ENCODE measurements around the gene WBP2NL. TPM values are rescaled to one million over a fixed set of nuclear protein-coding genes. Genes with fewer than 3 reads are reported as not detected.

Gene WBP2NL
- total RNA-seq, 1 donor from 2014 or later, result 0.26 TPM

DNA sequence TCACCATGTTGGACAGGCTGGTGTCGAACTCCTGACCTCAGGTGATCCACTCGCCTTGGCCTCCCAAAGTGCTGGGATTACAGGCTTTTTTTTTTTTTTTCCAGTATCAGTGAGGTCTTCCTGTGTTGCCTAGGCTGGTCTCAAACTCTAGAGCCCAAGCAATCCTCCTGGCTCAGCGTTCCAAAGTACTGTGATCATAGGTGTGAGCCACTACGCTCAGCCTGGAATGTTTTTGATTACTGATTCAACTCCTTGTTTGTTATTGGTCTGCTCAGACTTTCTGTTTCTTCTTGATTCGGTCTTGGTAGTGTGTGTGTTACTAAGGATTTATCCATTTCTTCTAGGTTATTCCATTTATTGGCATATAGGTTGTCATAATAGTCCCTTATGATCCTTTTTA is 40.7 kb downstream of the WBP2NL start:
- Histone ChIP-seq H3K27me3 (ENCODE audit: control insufficient read depth, insufficient read depth, low read length) (no peaks in the 10 kb centered on the region), H3K36me3 (ENCODE audit: control insufficient read depth, insufficient read depth, low read length) (no peaks in the 10 kb centered on the region), H3K4me3 (ENCODE audit: low read depth, low read length) (no peak overlapping the region)
- DNase-seq (ENCODE audit: low read depth), result no peak
- FAIRE-seq, result no peak
- TF ChIP-seq CTCF (IDR thresholded peaks at IDR 0.05; ENCODE audit: insufficient read depth, low read length, severe bottlenecking), result no peak

DNA sequence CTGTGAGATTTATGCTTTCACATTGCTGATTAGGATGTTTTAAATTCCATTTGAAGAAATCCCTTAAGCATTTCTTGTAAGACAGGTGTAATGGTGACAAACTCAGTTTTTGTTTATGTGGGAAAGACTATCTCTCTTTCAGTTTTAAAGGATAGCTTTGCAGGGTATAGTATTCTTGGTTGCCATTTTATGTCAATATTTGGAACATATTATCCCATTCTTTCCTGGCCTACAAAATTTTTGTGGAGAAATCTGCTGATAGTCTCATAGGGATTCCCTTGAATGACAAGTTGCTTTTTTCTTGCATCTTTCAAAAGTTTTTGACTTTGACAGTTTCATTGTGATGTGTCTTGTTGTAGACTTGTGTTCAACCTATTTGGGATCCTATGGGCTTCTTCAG is 43.2 kb downstream of the WBP2NL start:
- H3K4me3 ChIP-seq (ENCODE audit: low read depth, low read length), result no peak overlapping the region
- FAIRE-seq (no peak), DNase-seq (ENCODE audit: low read depth) (no peak)
- H3K27me3 ChIP-seq (ENCODE audit: control insufficient read depth, insufficient read depth, low read length), result no peaks in the 10 kb centered on the region
- no peak for TF ChIP-seq CTCF (IDR thresholded peaks at IDR 0.05; ENCODE audit: insufficient read depth, low read length, severe bottlenecking)
- no peaks in the 10 kb centered on the region for H3K36me3 ChIP-seq (ENCODE audit: control insufficient read depth, insufficient read depth, low read length)

DNA sequence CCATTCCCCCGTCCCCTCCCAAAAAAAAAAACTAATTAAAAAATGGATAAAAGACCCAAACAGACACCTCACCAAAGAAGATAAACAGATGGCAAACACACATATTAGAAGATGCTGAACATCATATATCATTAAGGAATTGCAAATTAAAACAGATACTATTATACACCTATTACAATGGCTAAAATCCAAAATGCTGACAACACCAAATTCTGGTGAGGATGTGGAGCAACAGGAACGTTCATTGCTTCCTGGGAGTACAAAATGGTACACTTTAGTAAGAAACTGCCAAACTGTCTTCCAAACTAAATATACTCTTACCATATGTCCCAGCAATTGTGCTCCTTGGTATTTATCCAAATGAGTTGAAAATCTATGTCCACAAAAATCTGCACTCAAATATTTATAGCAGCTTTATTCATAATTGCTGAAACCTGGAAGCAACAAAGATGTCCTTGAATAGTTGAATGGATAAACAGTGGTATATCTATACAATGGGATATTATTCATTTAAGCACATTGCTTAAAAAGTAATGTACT is 52.1 kb downstream of the WBP2NL start:
- DNase-seq (ENCODE audit: low read depth) (no peak), FAIRE-seq (no peak)
- no peaks in the 10 kb centered on the region for H3K27me3 ChIP-seq (ENCODE audit: control insufficient read depth, insufficient read depth, low read length)
- no peak for TF ChIP-seq CTCF (IDR thresholded peaks at IDR 0.05; ENCODE audit: insufficient read depth, low read length, severe bottlenecking)
- no peak overlapping the region for H3K4me3 ChIP-seq (ENCODE audit: low read depth, low read length)
- H3K36me3 ChIP-seq (ENCODE audit: control insufficient read depth, insufficient read depth, low read length), result no peaks in the 10 kb centered on the region

DNA sequence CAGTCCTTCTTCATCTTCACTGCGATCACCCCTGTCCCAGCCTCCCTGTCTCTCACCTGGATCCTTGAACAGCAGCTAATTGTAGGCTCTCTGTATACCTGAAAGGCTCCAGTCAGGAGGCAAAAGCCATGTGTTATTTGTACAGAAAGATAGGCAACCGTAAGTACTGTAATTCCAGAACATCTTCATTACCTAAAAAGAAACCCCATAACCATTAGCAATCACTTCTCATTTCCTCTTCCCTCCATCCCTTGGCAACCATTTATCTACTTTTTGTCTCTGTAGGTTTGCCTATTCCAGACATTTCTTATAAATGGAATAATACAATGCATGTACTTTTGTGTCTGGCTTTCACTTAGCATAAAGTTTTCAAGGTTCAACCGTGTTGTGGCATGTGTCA is 54.2 kb downstream of the WBP2NL start:
- TF ChIP-seq CTCF (IDR thresholded peaks at IDR 0.05; ENCODE audit: insufficient read depth, low read length, severe bottlenecking), result no peak
- H3K4me3 ChIP-seq (ENCODE audit: low read depth, low read length), result no peak overlapping the region
- H3K27me3 ChIP-seq (ENCODE audit: control insufficient read depth, insufficient read depth, low read length), result no peaks in the 10 kb centered on the region
- FAIRE-seq, result no peak
- H3K36me3 ChIP-seq (ENCODE audit: control insufficient read depth, insufficient read depth, low read length), result no peaks in the 10 kb centered on the region
- DNase-seq (ENCODE audit: low read depth), result no peak

DNA sequence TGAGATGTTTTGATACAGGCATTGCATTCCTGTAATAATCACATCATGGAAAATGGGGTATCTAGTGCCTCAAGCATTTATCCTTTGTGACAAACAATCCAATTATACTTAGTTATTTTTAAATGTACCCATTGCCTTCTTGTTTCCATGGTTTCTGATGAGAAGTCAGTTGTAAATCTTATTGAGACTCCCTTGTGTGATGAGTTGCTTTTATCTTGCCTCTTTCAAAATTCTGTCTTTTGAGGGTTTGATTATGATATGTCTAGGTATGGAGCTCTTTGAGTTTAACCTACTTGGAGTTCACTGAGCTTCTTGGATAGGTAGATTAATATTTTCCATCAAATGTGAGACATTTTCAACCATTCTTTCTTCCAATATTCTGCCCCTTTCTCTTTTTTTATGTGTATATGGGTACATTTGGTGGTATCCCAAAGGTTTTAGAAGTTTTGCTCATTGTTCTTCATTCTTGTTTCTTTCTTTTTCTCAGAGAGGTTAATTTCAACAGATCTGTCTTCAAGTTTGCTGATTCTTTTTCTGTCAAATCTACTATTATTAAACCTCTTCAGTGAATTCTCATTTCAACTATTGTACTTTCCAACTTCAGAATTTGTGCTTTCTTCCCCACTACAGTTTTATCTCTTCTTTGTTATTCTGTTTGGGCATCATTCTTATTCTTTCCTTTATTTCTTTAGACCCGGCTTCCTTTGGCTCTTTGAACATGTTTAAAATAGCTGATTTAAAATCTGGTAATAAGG is 58.3 kb downstream of the WBP2NL start:
- FAIRE-seq (no peak), DNase-seq (ENCODE audit: low read depth) (no peak)
- H3K36me3 ChIP-seq (ENCODE audit: control insufficient read depth, insufficient read depth, low read length), result peaks cover 3% of the 10 kb centered on the region
- H3K27me3 ChIP-seq (ENCODE audit: control insufficient read depth, insufficient read depth, low read length), result no peaks in the 10 kb centered on the region
- no peak for TF ChIP-seq CTCF (IDR thresholded peaks at IDR 0.05; ENCODE audit: insufficient read depth, low read length, severe bottlenecking)
- H3K4me3 ChIP-seq (ENCODE audit: low read depth, low read length), result no peak overlapping the region

GRCh38 chr22:42060489-42060888 is 61.9 kb downstream of the WBP2NL start:
- Histone ChIP-seq H3K27me3 (ENCODE audit: control insufficient read depth, insufficient read depth, low read length) (no peaks in the 10 kb centered on the region), H3K36me3 (ENCODE audit: control insufficient read depth, insufficient read depth, low read length) (peaks cover 3% of the 10 kb centered on the region), H3K4me3 (ENCODE audit: low read depth, low read length) (no peak overlapping the region)
- DNase-seq (ENCODE audit: low read depth), result no peak
- FAIRE-seq, result no peak
- TF ChIP-seq CTCF (IDR thresholded peaks at IDR 0.05; ENCODE audit: insufficient read depth, low read length, severe bottlenecking), result no peak

Data from bronchial epithelial cell (primary cell).